ENCODE data around the gene PARD6B.
A peak's percentile ranks its signal among the peaks of the same experiment; 100 is the strongest.

PARD6B gene

DNA sequence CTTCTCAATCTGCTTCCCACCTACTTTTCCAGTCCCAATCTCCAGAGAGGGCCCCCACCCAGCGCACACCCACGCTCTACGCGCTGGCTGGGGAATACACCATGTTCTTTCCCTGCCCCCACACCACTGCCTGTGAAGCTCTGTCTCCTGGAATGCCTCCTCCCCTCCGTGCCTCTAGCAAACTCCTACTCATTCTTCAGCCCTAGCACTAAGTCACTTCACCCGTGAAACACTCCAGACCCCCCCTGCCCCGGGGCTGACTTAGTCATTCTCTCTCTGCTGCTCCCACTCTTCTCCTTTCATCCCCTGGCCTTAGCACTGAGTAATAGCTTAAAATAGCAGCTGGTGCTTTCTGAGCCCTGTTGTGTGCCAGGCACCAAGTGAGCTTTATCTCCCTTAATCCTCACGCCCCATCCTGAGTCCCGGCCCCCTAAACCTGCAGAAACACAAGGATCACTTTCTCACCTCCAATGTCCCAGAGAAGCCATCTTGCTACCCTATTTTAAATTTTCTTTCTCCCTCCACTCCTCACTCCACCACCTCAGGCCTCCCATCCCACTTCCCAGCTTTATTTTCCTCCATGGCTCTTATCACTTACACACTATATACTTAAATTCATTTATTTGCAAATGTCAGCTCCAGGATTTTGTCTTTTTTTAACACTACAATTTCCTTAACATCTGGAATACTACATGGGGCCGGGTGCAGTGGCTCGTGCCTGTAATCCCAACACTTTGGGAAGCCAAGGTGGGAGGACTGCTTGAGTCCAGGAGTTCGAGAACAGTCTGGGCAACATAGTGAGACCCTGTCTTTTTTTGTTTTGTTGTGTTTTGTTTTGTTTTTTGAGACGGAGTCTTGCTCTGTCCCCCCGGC, 6.3 kb upstream of the PARD6B start:
- DNase-seq = no peak

DNA sequence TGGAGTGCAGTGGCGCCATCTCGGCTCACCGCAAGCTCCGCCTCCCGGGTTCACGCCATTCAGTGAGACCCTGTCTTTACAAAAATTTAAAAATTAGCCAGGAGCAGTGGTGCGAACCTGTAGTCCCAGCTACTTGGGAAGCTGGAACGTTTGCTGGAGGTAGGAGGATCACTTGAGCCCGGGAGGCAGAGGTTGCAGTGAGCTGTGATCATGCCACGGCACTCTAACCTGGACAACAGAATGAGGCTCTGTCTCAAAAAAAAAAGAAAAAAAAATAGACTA, 5.7 kb upstream of the PARD6B start:
- no peak for DNase-seq

DNA sequence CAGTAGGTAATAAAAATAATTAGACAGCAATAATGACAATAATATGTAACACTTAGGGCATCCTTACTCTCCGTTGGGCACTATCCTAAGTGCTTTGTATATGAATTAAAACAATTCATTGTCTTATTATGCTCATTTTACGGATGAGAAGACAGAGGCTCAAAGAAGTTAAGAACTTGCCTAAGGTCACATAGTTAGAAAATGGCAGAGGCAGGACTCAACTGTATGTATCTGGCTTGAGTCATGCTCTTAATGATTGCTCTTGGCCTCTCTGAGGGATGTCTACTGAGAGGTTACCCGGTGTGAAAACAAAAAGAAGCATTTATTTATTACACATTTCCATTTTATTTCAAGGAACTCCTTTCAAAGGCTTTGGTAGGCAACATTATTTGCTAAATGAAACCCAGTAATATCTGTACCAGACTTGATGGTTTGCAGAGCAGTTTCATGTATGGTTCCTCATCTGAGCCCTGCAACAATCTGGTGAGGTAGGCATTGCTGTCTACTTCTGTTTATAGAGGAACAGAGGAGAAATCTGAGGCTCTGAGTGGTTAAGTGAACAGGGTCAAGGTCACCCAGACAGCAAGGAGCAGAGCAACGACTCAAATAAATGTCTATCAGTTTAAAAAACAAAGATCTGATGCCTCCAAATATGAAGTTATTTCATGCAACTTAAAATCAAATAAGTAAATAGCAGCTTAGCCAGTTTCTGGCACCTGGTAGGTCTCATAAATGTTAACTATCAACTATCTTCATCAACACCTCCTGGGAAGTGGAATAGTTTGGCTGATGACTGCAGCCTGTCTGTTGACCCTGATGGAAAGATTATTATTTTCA, 4.2 kb upstream of the PARD6B start:
- DNase-seq = no peak

DNA sequence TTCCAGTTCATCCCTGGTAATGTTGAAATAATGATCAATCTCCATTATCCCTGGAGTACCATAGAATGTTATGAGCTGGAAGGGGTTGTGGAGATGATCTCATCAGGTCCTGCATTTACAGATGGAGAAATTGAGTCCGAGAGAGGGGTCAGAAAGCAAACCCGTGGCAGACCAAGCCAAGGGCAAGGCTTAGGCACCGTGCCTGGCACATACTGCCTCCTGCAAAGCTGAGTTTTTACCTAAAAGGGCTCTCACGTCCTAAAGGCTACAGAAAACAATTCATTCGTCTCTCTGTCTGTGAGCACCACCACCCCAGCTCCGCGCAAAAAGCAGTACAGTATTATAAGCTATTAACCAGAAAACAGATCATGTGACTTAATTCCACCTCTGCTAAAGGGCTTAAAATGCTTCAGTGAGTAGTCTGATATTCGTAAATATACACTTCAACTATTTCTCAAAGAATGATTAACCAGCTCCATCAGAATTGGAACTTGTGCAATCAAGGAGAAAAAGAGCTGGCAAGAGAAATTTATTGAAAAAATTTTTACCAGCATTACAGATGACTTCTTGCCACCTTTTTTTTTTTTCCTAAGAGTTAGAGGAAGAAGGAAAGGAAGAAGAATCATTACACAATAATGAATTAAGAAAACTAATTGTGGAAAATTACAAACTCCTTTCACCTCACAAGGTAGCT, 3.4 kb upstream of the PARD6B start:
- no peak for DNase-seq

DNA sequence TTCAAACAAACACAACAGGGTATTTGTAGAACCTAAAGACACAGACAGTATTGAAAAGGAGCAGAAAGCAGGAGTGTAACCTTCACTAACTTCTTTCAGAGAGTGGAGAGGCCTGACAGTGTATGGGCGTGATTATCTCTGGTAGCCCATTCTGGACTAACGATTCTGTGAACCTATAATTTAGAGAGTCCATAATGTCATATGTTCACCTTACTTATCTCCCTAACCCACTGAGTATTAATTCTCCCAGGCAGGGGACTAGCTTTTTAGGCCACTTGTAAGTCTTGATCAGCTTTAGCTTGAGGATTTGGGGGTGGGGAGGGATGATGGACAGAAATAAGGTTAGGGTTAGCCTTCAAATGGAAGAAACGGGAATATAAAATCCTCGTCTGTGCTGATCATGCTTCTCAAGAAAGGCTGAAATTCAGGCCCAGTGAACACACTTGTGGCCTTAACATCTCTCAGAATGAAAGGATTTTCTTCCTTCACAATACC, 2.8 kb upstream of the PARD6B start:
- no peak for DNase-seq

DNA sequence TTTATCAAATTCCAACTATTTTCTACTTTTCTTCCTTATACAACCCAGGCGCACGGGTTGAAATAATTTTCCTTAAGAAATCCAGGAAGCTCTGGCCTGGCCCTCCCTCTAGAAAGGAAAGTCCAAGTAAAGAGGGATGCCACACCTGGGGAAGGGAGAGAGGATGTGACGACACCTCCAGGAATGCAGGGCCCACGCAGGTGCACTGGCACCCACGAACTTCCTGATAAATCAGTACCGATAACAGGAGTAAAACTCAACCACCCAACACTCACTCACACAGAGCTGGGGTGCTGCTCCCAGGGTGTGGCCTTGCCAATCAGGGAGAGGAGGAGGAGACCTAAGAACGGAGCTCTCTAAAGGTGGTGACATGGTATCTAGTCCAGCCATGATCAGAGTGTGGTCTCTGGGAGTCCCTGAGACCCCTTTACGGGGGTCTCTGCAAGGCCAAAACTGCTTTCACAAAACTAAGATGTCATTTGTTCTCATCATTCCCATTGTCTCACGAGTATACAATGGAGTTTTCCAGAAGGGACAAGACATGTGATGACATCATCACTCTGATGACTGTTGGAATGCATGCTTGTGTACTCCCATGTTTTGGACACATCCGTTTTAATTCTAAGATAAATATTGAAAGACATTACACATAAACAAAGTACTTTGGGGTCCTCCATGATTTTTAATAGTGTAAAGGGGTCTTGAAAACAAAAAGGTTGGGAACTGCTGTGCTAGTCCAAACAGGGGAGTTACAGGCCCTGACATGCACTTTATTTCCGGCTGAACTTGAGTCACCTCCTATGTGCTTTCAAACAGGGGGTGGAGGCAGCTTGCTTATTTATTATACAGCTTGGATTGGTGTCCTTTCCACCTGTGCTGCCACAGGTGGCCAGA, 2.2 kb upstream of the PARD6B start:
- no peak for DNase-seq

DNA sequence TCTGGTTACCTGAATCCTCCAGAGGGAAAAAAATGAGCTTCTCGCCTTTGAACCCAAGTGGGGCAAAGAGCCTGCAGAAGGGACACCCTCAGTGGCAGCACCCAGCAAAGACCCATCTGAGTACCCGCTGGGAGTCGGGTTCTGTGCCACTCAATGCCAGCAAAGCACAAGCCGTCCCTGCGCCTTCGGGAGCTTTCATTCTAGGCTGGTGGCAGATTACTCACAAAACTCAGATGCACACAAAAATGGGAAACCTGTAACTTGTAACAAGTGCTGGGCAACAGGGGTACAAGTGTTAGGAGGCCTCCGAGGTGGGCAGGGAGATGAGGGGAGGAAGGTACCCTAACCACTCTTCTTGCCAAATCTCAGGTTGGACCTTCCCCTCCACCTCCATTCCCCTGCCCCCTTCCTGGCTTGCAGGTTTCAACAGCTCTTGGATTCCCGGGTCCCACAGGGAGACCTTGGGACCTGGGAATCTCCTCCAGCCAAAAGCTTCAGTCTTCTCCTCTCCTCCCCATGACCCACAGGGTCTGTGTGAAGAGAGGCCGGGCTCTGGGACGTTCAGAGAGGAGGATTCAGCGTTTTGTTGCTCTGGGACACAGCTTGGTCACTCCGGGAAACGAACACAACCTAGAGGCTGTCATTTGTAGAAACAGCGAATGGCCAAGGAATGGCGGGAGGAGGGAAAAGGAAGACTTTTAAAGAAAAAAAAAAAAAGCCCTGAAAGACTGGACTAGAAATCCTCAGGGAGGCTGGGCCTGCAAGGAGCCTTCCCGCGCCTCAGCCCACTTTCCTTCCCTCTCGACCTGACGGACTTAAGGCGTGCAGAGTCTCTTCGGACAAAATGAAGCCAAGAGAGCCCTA, 1.2 kb upstream of the PARD6B start:
- DNase-seq = no peak

DNA sequence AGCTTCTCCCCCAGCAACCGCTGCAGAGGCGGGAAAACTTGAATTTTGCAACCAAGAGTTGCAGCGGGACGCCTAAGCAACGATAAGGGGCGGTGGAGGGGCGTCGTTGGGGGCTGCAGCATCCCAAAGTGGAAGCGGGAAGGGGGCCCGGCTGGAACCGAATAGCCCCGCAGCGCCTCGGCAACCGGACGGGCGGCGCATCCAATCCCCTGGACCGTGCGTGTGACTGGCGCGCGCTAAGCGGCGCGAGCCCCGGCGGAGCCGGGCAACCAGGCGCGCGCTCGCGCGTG, 670 bp upstream of the PARD6B start:
- no peak for DNase-seq

DNA sequence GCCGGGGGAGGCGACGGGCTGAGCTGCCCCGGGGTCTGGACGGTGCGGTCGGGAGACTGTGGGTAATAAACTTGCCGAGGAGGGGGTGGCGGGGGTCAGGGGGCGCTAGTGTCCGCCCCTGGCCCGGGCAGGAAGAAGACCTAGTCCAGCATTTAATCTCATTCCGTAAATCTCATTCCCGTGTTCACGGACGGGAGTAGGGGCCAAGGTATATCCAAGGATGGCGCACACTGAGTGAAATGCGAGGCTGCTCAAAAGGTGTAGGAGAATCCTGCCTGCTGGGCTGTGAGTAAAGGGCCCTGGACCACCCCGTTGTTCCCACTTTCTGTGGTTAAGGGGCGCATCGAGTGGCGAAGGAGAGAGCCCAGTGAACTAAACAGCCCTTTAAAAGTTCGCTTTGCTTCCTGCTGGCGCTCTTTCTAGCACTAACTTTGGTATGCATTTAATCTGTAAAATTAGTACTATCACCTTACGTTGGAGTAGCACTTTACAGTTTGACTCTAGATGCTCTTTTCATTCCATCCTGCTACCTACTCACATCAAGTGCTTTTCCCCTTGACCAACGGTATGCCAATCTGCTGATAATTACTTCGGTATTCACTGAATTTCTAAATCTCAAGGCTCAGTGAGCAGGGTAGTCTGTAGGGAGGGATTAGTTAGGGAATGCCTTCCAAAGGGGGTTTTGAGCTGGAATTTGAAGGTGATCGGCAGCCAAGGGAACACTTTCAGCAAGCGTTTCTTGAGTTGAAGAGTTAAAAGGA, 730 bp downstream of the PARD6B start:
- no peak for DNase-seq

DNA sequence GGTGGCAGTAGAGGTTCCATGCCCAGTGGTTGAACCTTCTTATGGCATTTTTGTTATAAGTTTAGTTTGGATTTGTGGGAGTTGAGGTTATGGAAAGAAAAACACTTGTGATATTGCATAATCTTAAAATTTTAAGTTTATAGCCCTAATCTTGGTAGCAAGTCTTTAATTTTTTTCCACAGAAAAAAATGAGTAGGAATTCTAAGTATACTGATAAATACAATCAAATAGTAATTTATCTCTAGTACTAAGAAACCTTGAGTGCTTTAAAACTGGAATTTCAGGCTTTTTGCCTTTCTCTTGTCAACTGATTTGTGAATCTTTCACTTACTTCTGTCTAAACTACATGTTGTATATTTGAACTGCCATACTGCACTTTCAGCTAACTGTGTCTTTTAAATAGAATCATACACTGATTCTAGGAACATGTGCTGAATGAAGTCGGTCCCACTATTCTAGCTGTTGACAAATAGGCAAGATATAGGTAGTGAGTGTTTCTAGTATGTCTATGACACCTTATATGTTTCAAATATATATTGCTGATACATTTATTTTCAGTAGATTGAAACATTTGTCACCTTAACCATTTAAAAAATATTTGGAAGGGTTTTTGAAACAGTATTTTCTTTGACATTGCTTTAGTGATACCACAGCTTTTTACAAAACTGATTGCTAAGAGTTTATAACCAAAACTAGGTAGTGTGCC, 2.4 kb downstream of the PARD6B start:
- no peak for DNase-seq

DNA sequence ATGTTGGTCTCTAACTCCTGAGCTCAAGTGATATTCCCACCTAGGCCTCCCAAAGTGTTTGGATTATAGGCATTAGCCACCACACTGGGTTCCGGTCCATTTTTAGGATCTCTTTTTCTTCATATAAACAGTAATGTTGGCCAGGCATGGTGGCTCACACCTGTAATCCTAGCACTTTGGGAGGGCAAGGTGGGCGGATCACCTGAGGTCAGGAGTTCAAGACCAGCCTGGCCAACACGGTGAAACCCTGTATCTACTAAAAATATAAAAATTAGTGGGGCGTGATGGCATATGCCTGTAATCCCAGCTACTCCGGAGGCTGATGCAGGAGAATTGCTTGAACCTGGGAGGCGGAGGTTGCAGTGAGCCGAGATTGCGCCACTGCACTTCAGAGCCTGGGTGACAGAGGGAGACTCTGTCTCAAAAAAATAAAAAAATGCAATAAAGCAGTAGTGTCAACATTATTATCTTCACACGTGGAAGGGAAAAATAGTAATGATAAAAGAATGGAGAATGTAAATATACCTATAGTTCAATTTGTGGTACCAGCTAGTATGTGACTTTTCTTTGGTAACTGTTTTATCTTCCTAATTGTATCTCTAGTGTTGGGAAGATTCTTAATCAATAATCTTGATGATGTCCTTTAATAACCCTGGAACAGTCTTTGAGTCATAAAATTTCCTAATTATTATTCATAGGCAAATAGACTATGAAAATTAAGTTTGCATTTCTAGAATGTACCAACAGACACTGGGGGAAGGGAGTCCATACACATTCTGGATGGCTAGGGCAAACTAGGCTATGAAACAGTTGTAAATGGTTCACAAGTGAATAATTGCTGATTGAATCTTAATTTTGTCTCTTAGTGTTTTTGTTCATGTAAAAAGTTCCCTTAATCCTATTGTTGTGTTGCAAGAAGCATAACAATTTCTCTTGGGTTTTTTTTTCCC, 3.6 kb downstream of the PARD6B start:
- DNase-seq = no peak

DNA sequence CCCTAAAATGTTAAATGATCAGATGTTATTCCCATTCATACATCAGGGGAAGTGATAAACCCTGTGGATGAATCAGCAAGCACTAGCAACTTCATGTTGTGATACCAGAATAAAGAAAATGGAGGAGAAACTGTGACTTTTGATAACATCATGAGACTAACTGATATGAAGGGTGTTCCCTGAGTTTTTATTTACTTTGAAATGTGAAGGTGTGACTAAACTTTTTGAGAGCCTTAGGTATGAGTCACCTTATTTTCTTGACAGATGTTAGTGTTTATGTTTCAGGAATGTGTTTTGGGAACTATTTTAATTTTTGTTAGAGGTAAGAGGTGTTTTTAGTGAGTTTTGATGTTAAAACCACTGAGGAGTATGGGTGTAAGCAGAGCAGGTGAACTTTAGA, 4.4 kb downstream of the PARD6B start:
- DNase-seq = no peak

DNA sequence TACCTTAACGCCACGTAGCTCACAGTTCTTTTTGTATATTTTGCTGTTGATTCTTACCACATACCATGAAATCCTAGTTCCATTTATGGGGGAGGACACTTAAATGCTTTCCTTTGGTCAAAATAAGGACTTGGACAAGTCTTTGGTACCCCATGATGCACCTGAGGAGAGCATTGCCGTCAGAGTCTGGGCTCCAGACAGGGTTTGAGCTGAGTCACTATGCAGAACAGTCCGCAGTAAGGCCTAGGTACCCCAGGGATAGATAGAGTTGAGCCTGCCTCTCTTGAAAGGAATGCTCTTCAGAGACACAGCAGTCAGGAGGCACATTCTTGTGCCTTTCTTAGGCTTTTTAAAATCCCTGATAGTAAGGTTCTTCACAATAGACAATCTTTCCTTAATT, 6.0 kb downstream of the PARD6B start:
- no peak for DNase-seq

DNA sequence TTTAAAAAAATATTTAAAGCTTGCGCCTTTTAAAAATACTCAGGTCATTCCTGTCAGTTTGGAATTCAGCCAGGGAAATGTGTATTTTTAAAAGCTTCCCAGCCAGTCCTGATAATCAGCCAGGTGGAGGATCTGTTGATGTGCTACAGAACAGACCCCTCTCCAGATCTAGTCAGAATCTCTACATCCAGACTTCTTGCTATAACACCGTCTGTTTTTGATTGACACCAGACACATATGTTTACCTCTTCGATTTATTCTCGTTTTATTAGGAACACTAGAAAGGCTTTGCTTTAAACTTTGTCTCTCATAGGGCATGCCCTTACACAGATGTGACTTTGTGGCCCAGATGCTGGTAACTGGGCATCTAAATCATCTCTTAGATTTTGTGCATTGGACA, 11.7 kb downstream of the PARD6B start:
- DNase-seq = no peak

DNA sequence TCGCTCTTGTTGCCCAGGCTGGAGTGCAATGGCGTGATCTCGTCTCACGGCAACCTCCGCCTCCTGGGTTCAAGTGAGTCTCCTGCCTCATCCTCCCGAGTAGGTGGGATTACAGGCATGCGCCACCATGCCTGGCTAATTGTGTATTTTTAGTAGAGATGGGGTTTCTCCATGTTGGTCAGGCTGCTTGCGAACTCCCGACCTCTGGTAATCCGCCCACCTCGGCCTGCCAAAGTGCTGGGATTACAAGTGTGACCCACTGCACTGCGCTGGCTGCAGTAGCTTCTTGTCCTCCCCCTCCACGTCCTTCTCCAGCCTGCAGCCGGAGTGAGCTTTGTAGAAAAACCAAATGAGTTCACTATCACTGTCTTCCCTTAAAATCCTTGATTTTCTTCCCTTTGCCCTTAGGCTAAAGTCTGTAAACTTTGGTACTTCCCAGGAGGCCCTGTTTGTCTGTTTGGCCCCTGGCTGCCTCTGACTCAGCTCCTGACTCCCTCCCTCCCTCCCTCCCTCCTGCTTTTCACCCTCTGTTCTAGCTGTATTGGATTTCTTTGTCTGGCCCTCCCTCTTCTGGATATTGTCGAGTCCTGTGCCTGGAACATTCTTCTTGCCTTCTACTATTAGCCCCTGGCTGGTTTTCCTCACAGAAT, 12.9 kb downstream of the PARD6B start:
- peak; percentile 33 for DNase-seq

DNA sequence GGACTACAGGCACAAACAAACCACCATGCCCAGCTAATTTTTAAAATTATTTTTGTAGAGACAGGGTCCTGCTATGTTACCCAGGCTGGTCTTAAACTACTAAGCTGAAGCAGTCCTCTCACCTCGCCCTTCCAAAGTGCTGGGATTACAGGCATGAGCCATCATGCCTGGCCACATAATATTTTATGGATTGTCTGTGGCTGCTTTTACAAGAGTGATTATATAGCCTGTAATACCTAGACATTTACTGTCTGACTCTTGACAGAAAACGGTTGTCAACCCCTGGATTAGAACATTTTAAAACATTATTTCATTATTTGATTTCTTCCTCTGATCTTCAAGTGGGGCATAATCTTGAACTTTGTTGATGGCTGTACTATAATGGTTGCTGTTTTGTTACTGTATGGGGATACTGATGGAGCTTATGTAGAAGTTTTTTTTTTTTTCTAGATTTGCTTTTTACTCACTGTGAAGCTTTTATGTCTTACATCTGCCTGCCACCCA, 14.3 kb downstream of the PARD6B start:
- no peak for DNase-seq

DNA sequence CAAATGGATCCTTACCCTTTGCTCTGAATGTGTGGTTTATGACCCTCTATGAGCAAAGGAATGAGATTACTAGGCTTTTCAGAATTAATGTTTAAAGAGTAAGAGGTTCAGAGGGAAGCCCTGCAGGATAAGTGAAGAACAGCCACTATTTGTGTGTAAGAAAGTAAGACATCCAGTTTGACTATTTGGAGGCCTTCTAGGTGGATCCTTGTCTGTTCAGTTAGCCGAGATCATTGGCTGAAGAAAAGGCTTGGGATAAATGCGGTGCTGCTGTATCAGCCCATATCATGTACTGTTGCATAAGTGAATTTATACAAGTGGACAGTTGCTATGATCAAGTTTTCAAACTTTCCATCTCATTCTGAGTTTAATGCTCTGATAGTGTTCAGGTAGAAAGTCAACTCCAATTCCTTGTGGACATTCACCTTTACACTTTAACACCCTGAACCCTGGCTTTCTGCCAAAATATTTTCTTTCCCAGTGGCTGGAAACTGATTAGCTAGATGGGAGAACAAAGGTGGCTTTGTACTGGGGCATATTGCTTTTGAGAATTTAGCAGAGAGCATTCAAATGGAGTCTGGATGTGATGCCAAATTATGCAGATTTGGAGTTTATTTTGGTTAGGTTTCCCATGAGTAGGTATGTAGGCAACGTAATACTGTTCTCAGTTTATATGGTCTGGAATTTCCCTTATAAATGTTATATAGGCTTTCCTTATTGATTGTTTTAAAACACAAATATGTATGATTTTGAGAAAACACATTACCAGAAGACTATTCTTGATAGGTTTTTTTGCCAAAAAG, 15.0 kb downstream of the PARD6B start:
- no peak for DNase-seq

DNA sequence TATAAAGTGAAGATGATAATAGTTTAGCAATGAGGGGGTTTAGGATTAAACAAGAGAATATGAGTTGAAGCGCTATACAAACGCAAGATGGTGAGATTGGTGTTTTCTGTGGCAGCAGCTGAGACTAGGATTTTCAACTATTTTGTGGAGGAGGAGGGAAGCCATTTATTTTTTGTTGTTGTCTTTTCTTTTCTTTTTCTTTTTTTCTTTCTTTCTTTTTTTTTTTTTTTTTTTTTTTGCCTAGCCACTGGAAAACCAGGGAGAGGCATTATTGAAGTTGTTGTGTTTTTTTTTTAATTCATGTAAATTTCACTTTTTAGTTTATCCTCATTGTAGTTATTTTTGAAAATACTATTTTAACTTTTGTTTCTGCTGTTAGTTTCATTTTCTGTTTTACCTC, 15.9 kb downstream of the PARD6B start:
- no peak for DNase-seq
